HG02938 (cell line): ENCODE data around the gene IL37.

Experiments
- ATAC-seq: cut with Tn5 transposase; IDR thresholded peaks from one replicate; pipeline ENCODE4 v1.9.1; 2021; ENCODE audit warnings: mild to moderate bottlenecking, moderate library complexity; ENCODE audit not compliant: unreplicated experiment

Gene IL37

DNA sequence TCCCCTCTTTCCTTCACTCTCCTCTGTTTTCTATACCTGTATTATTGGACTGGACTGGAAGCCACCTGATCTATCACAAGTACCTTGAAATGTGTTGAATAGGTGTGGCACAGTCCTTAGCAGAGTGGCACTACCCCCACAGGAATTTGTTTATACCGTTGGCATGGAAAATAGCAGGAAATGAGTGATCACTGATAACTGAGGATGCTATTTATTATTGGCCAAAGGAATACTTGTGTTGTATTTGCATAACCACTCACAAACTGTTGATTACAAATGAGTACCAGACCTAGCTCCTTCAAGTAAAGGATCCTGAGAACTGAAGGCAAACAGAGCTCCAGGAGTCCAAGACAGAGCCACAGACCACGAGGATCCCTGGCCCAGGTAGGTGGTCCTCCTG lies at the start of gene IL37:
Gene IL37 (plus strand): TSS at position 301 of the 400 bp plus-strand sequence. CDS start 1,848 bp downstream, outside the sequence.
- no peak for ATAC-seq

GRCh38 chr2:112864072-112864471 lies 46.9 kb upstream of the IL37 start:
- no peak for ATAC-seq

GRCh38 chr2:112866128-112866835 lies 44.7 kb upstream of the IL37 start:
- no peak for ATAC-seq

DNA sequence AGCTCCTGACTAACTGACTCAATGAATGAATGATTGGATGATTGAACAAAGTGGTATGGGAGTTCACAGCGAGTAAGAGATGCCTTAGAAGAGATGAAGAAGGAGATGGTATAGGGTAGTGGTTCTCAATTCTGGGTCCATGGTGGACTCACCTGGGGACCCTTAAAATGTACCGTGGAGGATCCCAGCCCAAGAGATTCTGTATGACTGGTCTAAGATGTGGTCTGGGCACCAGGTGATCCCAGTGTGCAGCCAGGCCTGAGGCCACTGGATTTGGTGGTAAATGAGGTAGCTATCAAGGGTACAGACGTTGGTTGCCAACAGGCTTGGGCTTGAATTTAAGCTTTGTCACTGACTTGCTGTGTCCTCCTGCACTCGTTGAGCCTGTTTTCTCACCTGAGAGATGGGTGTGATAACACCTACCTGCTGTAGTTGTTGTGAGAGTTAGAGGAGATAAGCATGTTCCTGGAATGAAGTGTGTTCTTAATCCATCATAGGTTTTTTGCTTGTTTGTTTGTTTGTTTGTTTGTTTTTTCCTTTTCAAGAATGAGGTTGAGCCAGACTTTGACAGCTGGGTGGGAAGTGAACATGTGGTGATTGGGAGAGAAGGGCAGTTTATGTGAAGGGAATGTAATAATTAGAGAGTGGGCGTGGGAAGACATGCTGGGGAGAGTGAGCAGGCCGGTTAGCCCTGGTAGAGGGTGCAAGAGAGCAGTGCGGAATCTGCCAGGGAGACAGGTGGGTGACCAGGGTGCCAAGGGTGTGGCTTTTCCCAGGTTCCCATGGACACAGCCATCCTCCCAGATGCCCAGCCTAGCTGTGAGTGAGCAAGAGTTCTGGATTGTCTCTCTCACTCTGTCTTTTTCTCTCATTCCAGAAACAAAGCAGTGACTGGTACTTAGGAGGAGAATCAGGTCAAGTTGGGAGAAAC lies 43.0 kb upstream of the IL37 start:
- no peak for ATAC-seq

DNA sequence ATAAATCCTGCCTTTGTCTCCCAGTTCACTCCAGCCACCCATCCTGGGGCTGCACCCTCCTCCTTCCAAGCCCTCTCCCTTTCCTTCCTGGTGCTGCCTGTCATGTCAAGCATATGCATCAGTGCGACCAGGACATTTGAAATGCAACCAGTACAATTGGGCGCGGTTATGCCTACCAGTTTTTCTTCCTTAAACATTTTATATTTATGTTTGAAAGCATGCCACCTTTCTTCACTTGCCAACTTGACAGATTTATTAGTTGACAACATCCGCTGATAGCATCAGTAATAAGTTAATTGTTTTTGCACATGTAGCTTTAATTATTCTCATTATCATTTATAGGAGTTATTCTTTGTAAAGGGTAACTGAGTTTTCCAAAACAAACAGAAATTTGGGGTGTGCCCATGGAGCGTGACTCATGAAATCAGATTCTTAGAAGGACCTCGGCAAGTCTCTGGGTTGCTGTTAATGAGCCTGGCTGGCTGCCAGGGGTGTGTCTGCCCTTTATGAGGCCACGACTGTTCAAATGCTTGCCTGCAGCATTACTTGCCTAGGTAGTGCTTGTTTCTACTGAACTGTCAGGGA lies 41.6 kb upstream of the IL37 start:
- no peak for ATAC-seq

DNA sequence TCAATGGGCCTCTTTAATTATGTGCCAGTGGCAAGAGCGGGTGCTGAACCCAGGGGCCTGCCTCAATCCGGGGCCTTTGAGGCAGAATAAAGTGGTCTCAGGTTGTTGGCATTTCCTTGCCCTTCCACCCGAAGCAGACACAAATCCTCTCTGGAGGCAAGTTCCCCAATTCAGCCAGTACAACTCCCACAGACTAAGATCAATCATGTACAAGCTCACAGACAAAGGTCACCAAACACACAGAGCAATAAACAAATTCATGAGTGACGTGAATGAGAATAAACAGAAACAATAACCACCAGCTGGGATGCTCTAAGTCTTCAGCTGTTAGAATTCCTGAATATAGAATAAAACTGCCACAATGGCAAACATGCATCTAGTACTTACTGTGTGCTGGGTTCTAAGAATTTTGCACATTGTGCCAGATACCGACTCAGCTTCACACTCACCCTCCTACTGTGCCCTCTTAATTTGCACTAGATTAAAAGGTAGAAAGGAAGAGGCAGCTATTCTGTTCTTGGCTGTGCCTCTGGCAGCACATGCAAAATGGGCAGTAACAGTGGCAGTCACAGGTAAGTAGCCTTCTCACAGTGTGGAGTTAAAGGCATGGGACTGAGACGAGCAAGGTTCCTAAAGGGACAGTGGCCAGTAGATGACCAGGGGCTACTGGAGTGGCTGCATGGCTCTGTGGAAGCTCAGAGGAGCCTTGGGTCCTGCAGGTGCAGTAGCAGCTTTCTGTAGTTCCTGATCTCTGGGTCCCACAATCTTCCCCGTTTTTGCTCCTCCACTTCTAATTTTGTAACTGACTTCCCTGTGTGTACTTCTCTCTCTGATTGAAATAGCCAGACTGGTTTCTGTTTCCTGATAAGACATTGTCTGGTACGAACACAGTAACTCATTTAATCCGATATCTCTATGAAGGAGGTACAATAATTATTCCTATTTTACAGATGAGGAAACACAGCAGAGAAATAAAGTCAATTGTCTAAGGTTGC lies 39.8 kb upstream of the IL37 start:
- ATAC-seq, result no peak

DNA sequence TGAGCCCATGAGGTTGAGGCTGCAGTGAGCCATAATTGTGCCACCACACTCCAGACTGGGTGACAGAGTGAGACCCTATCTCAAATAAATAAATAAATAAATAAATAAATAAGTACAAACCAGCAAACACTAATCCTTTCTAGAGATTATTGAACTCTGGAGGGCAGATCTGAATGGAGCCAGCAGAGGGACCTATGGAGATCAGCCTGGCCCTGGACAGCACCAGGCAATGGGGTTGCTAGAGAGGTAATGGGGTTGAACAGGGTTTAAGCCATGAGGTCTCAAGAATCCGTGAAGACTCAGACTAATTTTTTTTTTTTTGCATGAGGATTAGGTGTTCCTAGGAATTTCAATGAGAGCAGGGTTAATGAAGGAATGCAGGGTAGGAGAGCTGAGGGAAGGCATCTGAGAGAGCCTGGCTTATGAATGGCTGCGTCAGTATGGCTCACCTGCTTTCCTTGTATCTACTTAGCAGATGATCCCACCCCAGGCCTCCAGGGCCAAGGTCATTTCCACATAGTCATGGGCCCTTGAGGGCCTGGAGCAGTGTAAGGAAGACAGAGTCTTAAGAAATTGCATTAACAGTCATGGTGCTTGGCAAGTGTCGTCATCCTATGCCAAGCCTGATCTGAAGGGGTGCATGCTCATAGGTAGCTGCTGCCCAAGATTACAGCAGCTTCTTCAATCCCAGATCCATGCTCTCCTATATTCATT lies 34.6 kb upstream of the IL37 start:
- ATAC-seq, result no peak

DNA sequence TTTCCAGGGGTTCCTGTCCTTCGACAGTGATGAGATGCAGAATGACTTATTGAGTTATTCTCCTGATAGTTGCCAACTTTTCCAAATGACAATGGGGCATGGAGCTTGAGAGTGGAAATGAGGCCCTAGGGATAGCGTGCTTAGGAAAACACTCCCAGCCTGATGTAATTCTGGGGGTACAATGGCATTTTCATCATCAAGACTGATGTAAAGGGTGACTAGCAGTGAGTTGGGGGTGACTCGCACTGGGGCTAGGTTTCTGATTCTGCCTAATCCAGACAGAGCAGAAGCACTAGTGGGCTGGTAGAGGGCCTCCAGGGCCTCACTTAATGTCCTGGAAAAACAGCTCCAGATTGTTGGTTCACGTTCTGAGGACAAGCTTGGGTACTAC lies 34.0 kb upstream of the IL37 start:
- ATAC-seq, result no peak

DNA sequence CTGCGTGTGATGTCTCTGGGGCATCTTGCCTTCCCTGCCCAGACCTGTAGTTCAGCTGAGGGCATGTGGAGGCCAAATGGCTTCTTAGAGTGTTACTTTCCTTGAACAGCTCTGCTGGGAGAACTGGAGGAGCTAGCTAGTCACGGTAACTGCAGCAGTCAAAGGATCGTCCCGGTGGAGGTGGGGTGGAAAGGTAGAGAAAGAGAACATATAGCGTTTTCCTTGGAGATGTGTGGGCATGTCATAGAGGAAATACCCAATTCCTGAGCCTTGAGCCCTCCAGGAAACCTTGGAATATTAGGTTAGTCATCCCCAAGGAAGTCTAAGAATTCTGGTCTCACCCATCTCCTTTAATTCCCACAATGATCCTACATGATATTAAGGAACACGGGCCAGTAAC lies 33.5 kb upstream of the IL37 start:
- no peak for ATAC-seq

DNA sequence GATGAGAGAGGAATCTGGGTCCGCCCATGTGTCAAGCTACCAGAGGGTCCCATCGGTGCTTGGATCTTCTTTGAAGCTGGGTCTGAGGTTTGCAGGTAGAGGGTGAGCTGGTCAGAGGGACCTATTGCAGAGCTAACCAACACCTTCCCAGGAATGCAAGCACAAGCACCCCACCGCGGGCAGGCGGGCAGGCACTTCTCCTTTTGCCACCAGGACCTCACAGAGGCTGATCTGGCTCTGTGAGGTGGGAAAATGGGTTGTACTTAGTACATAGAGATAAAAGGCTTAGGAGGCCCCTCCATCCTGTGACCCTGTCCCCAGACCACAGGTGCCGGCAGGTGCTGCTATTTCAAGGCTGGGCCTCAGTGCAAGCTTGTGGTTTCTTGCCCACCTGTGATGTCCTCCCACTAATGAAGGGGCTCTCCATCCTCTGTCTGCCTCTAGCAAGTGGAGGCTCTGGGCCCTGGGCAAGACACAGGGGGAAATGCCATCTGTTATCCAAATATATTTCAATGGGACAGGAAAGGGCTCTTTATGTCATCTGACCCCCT lies 31.4 kb upstream of the IL37 start:
- no peak for ATAC-seq

DNA sequence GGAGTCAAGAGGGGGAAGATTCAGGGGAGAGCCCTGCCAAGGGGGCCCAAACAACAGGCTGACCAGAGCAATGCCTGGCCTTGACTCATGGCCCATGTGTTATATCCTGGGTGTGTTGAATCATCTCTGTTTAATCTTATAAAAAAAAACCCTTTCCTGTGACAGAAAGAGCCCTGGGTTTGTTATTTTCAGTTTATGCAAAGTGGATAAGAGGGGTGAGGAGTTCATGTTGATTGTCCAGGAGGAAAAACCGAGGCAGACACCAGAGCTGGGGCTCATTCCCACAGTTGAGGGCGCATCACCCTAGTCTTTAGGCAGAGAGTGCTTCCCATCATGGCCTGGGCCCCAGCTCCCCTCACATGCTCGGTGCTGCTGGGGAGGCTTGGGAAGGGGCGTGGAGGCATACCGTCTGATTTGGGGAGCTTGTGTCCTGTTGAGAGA lies 30.9 kb upstream of the IL37 start:
- ATAC-seq, result no peak

DNA sequence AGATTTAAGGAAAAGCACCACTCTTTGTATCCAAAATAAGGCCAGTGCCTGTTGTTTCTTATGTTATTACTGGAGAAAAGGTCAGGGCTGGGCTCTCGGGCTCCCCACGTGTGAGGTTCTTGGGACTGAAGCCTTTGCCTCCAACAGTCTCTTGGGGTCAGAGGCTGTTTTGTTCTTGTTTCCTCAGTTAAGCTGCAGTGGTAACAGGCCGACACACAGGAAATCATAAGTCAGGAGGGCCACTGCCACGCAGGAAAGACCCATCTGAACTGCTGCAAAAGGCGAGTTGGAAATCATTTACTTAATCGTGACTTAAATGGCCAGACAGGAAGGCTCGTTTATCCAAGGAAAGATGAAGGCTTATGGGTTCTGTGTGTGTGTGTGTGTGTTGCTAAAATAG lies 30.3 kb upstream of the IL37 start:
- ATAC-seq, result no peak

- peak; percentile 69 for ATAC-seq
These were observed 29.6 kb upstream of the IL37 start for GRCh38 chr2:112881217-112881985.

DNA sequence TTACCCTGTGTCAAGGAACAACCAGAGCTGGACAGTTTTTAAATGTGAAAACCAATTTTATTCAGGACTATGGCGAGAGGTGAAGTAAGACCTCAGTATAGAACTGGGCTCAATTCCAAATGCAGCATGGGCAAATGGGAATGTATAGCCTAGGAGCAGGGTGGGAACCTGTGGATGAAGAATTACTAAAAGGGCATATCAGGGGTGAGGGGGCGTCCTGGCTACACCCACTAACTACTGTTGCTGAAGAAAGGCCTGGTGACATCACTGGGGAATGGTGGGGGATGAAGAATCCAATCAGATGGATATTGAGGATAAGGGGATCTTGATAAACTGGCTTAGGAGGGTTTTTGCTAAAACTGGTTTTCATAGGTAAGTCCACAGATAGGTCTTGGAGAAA lies 27.3 kb upstream of the IL37 start:
- ATAC-seq, result no peak

DNA sequence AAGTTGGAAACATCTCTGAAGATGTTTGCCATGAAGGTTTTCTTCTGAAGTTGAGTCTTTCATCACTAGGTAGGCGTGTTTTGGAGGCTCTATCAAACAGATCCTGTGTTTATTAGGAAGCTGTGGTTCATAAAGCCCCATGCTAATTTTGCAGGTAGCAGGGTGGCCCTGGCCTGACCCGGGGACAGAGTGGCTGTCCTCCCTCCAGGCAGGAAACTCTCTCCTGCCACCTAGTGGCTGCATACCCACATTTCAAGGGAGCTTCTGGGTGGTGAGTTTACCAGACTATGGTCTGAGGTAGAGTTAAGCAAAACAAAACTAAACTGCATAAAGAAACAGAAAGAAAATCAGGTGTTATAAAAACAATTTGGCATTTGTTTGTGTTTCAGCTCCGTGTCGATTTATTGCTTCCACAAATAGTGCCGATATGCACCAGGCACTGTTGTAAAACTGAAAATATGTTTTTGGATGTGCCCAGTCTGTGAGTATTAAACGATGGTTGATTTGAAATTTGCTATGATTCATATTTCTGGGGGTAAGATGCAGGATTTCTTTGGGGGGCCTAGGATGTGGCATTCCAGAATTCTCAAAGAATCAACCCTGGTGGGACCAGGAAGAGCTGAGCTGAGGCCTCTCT lies 26.0 kb upstream of the IL37 start:
- ATAC-seq, result no peak

GRCh38 chr2:112885506-112885902 lies 25.5 kb upstream of the IL37 start:
- ATAC-seq, result no peak

DNA sequence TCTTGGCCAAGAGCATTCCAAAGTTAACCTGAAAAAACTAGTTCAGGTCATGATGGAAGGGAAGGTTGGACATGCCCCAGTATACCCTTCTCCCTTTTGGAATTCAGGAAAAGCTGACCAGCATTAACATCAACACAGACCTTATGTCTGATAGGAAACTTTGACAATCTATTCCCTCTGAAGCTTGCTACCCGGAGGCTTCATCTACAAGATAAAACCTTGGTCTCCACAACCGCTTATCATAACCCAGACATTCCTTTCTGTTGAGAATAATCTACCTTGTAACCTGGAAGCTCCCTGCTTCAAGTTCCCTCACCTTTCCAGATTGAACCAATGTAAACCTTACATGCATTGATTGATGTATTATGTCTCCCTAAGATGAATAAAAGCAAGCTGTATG lies 24.7 kb upstream of the IL37 start:
- no peak for ATAC-seq

GRCh38 chr2:112887964-112888749 lies 22.8 kb upstream of the IL37 start:
- no peak for ATAC-seq
